ENCODE measurements around the gene RSL24D1. TPM values are rescaled to one million over a fixed set of nuclear protein-coding genes. Genes with fewer than 3 reads are reported as not detected.

RSL24D1 gene
- polyA plus RNA-seq, 4 donors: 42.7 to 79.3 (median 78.3) TPM

DNA sequence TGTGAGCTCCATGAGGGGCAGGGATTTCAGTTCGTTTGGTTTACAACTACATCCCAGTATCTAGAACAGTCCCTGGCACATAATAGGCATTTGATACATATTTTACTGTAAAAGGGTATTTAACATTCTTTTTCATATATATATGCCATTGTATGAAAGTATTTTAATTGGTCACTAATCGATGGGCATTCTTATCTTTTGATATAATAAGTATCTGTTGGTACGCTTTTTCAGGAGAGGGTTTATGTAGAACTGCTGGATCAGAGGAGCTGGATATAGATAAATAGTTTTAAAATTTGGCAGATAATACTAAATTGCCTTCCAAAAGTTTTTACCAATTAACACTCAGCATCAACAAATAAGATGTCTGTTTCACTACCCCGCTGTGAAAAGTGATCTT lies 978 bp upstream of the RSL24D1 start:
- FAIRE-seq: no peak
- Histone ChIP-seq H3K27ac (ENCODE audit: low read depth in 1 of 3, low read length in 2 of 3) (peak overlapping the region; percentile 88 to 95 (median 94)), H3K36me3 (ENCODE audit: control insufficient read depth in 3 of 3, insufficient read depth in 2 of 3, low read depth in 1 of 3, low read length in 3 of 3) (no peaks in the 10 kb centered on the region), H3K27me3 (ENCODE audit: control insufficient read depth in 3 of 3, insufficient read depth in 3 of 3, low read length in 3 of 3) (no peaks in the 10 kb centered on the region), H3K9me3 (ENCODE audit: control insufficient read depth in 2 of 2, insufficient read depth in 1 of 2, low read depth in 1 of 2, low read length in 1 of 2) (no peaks in the 10 kb centered on the region), H3K4me1 (ENCODE audit: control insufficient read depth in 3 of 3, insufficient read depth in 2 of 3, low read depth in 1 of 3, low read length in 2 of 3) (peaks cover 0 to 12% (median 4%) of the 10 kb centered on the region in 3 donors), H3K4me3 (ENCODE audit: low read depth in 1 of 3, low read length in 3 of 3) (peak overlapping the region in 2 of 3 donors; percentile 66 to 91)
- 27 to 53% (median 33%) methylated on average over 4 of the region's 4 CpGs for WGBS, 3 donors
- peak in 1 of 2 donors; percentile 4 for DNase-seq

DNA sequence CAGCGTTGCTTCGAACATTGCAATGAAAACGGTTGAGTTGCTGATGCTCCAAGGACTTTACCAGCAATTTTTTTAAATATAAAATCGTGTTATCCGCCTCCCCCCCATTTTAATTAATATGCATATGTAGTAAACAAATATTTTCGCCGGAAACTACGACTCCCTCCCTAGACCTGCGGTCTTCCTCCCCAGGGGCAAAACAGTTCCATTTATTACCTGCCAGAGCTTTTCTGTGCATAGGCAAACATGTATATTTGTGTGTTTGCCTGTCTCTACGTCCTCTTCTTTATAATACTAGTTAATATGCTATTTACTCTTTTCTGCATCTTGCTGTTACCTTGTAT lies 593 bp upstream of the RSL24D1 start:
- no peak for FAIRE-seq
- Histone ChIP-seq H3K4me3 (ENCODE audit: low read depth in 1 of 3, low read length in 3 of 3) (peak overlapping the region in 2 of 3 donors; percentile 66 to 91), H3K4me1 (ENCODE audit: control insufficient read depth in 3 of 3, insufficient read depth in 2 of 3, low read depth in 1 of 3, low read length in 2 of 3) (peaks cover 0 to 12% (median 4%) of the 10 kb centered on the region in 3 donors), H3K9me3 (ENCODE audit: control insufficient read depth in 2 of 2, insufficient read depth in 1 of 2, low read depth in 1 of 2, low read length in 1 of 2) (no peaks in the 10 kb centered on the region), H3K36me3 (ENCODE audit: control insufficient read depth in 3 of 3, insufficient read depth in 2 of 3, low read depth in 1 of 3, low read length in 3 of 3) (no peaks in the 10 kb centered on the region), H3K27me3 (ENCODE audit: control insufficient read depth in 3 of 3, insufficient read depth in 3 of 3, low read length in 3 of 3) (no peaks in the 10 kb centered on the region), H3K27ac (ENCODE audit: low read depth in 1 of 3, low read length in 2 of 3) (peak overlapping the region; percentile 88 to 95 (median 94))
- no peak for DNase-seq
- WGBS, 3 donors: 0% methylated on average over 10 of the region's 10 CpGs

GRCh38 chr15:55195996-55196395 lies 745 bp downstream of the RSL24D1 start:
- WGBS, 3 donors: 0 to 1% (median 0%) methylated on average over 9 of the region's 9 CpGs
- DNase-seq: peak in 1 of 2 donors; percentile 7
- H3K27ac ChIP-seq (ENCODE audit: low read depth in 1 of 3, low read length in 2 of 3): peak overlapping the region; percentile 75 to 95 (median 94)
- FAIRE-seq: no peak
- H3K27me3 ChIP-seq (ENCODE audit: control insufficient read depth in 3 of 3, insufficient read depth in 3 of 3, low read length in 3 of 3): no peaks in the 10 kb centered on the region
- H3K4me3 ChIP-seq (ENCODE audit: low read depth in 1 of 3, low read length in 3 of 3): peak overlapping the region; percentile 66 to 91 (median 74)
- H3K4me1 ChIP-seq (ENCODE audit: control insufficient read depth in 3 of 3, insufficient read depth in 2 of 3, low read depth in 1 of 3, low read length in 2 of 3): peaks cover 0 to 12% (median 4%) of the 10 kb centered on the region in 3 donors
- H3K36me3 ChIP-seq (ENCODE audit: control insufficient read depth in 3 of 3, insufficient read depth in 2 of 3, low read depth in 1 of 3, low read length in 3 of 3): peaks cover 0 to 2% (median 0%) of the 10 kb centered on the region in 3 donors
- no peaks in the 10 kb centered on the region for H3K9me3 ChIP-seq (ENCODE audit: control insufficient read depth in 2 of 2, insufficient read depth in 1 of 2, low read depth in 1 of 2, low read length in 1 of 2)

- DNase-seq: no peak
- Histone ChIP-seq H3K4me1 (ENCODE audit: control insufficient read depth in 3 of 3, insufficient read depth in 2 of 3, low read depth in 1 of 3, low read length in 2 of 3) (peaks cover 0 to 12% (median 4%) of the 10 kb centered on the region in 3 donors), H3K27me3 (ENCODE audit: control insufficient read depth in 3 of 3, insufficient read depth in 3 of 3, low read length in 3 of 3) (no peaks in the 10 kb centered on the region), H3K4me3 (ENCODE audit: low read depth in 1 of 3, low read length in 3 of 3) (no peak overlapping the region), H3K9me3 (ENCODE audit: control insufficient read depth in 2 of 2, insufficient read depth in 1 of 2, low read depth in 1 of 2, low read length in 1 of 2) (no peaks in the 10 kb centered on the region), H3K36me3 (ENCODE audit: control insufficient read depth in 3 of 3, insufficient read depth in 2 of 3, low read depth in 1 of 3, low read length in 3 of 3) (peaks cover 0 to 9% (median 0%) of the 10 kb centered on the region in 3 donors), H3K27ac (ENCODE audit: low read depth in 1 of 3, low read length in 2 of 3) (no peak overlapping the region)
- no peak for FAIRE-seq
Observed at GRCh38 chr15:55194256-55194655, 2.5 kb downstream of the RSL24D1 start.

DNA sequence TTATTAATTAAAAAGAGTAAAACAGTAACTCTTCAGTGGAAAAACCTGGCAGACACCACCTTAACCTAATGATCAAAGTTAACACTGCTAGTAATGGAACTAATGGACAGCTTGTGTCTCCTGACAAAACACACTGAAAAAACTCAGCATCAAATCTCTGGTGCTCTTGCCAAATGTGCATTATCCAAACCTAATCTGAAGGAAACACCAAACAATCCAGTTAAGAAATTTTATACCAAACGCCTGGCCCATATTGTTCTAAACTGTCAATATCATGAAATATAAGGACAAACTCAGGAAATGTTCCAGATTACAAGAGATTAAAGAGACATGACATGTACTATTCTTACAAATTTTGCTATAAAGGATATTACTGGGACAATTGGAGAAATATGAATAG lies 10.4 kb downstream of the RSL24D1 start:
- no peak overlapping the region for H3K4me3 ChIP-seq (ENCODE audit: low read depth in 1 of 3, low read length in 3 of 3)
- FAIRE-seq (no peak), DNase-seq (no peak)
- no peaks in the 10 kb centered on the region for H3K9me3 ChIP-seq (ENCODE audit: control insufficient read depth in 2 of 2, insufficient read depth in 1 of 2, low read depth in 1 of 2, low read length in 1 of 2)
- H3K4me1 ChIP-seq (ENCODE audit: control insufficient read depth in 3 of 3, insufficient read depth in 2 of 3, low read depth in 1 of 3, low read length in 2 of 3): no peaks in the 10 kb centered on the region
- no peak overlapping the region for H3K27ac ChIP-seq (ENCODE audit: low read depth in 1 of 3, low read length in 2 of 3)
- peaks cover 2 to 9% (median 9%) of the 10 kb centered on the region in 3 donors for H3K36me3 ChIP-seq (ENCODE audit: control insufficient read depth in 3 of 3, insufficient read depth in 2 of 3, low read depth in 1 of 3, low read length in 3 of 3)
- 76 to 89% (median 88%) methylated on average over 1 of the region's 1 CpG for WGBS, 3 donors
- H3K27me3 ChIP-seq (ENCODE audit: control insufficient read depth in 3 of 3, insufficient read depth in 3 of 3, low read length in 3 of 3): no peaks in the 10 kb centered on the region

DNA sequence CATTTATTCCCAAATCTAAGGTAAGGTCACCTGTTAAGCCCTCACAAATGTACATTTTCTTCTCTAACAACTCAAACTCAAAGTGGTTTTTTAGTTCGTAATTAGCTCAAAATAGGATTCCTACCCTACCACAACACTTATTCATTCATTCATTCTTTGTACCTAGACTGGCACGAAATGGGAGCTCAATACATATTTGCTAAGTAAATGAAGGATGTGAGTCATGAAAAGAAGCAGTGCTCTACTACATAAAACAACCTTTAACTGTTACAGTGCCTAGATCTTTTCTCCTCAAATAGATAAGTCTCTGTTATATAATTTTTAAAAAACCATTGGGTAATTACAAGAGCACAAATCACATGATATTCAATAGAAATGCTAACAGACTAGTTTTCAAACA lies 13.1 kb downstream of the RSL24D1 start:
- Histone ChIP-seq H3K4me1 (ENCODE audit: control insufficient read depth in 3 of 3, insufficient read depth in 2 of 3, low read depth in 1 of 3, low read length in 2 of 3) (no peaks in the 10 kb centered on the region), H3K27me3 (ENCODE audit: control insufficient read depth in 3 of 3, insufficient read depth in 3 of 3, low read length in 3 of 3) (no peaks in the 10 kb centered on the region), H3K4me3 (ENCODE audit: low read depth in 1 of 3, low read length in 3 of 3) (no peak overlapping the region), H3K9me3 (ENCODE audit: control insufficient read depth in 2 of 2, insufficient read depth in 1 of 2, low read depth in 1 of 2, low read length in 1 of 2) (no peaks in the 10 kb centered on the region), H3K36me3 (ENCODE audit: control insufficient read depth in 3 of 3, insufficient read depth in 2 of 3, low read depth in 1 of 3, low read length in 3 of 3) (peaks cover 2 to 14% (median 5%) of the 10 kb centered on the region in 3 donors), H3K27ac (ENCODE audit: low read depth in 1 of 3, low read length in 2 of 3) (no peak overlapping the region)
- WGBS, 3 donors: 89 to 91% (median 90%) methylated on average over 2 of the region's 2 CpGs
- DNase-seq (no peak), FAIRE-seq (no peak)

DNA sequence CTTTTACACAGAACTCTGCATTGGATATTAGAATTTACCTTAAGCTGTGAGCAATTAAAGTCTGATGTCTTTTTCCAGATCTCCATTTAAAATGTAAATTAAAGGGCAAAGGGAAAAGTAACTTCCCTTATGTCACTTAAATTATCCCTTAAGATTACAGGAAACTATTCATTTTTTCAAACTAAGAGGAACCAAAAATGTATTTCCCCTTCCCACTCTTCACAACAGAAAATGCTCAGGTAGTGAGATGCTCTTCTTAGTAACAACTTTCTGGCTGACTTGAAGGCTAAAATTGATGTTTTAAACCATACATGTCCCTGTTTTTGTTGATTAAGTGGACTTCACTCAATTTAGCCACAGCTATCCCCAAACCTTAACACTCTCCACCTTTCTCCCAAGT lies 17.6 kb downstream of the RSL24D1 start:
- no peaks in the 10 kb centered on the region for H3K27me3 ChIP-seq (ENCODE audit: control insufficient read depth in 3 of 3, insufficient read depth in 3 of 3, low read length in 3 of 3)
- no peaks in the 10 kb centered on the region for H3K4me1 ChIP-seq (ENCODE audit: control insufficient read depth in 3 of 3, insufficient read depth in 2 of 3, low read depth in 1 of 3, low read length in 2 of 3)
- H3K27ac ChIP-seq (ENCODE audit: low read depth in 1 of 3, low read length in 2 of 3): no peak overlapping the region
- no peak for FAIRE-seq
- no peak for DNase-seq
- peaks cover 2 to 17% (median 8%) of the 10 kb centered on the region in 3 donors for H3K36me3 ChIP-seq (ENCODE audit: control insufficient read depth in 3 of 3, insufficient read depth in 2 of 3, low read depth in 1 of 3, low read length in 3 of 3)
- H3K9me3 ChIP-seq (ENCODE audit: control insufficient read depth in 2 of 2, insufficient read depth in 1 of 2, low read depth in 1 of 2, low read length in 1 of 2): no peaks in the 10 kb centered on the region
- H3K4me3 ChIP-seq (ENCODE audit: low read depth in 1 of 3, low read length in 3 of 3): no peak overlapping the region

GRCh38 chr15:55170361-55170760 lies 26.4 kb downstream of the RSL24D1 start:
- WGBS, 3 donors: 55 to 71% (median 67%) methylated on average over 4 of the region's 4 CpGs
- Histone ChIP-seq H3K9me3 (ENCODE audit: control insufficient read depth in 2 of 2, insufficient read depth in 1 of 2, low read depth in 1 of 2, low read length in 1 of 2) (no peaks in the 10 kb centered on the region), H3K36me3 (ENCODE audit: control insufficient read depth in 3 of 3, insufficient read depth in 2 of 3, low read depth in 1 of 3, low read length in 3 of 3) (peaks cover 0 to 3% (median 0%) of the 10 kb centered on the region in 3 donors), H3K27ac (ENCODE audit: low read depth in 1 of 3, low read length in 2 of 3) (no peak overlapping the region), H3K4me3 (ENCODE audit: low read depth in 1 of 3, low read length in 3 of 3) (no peak overlapping the region), H3K4me1 (ENCODE audit: control insufficient read depth in 3 of 3, insufficient read depth in 2 of 3, low read depth in 1 of 3, low read length in 2 of 3) (no peaks in the 10 kb centered on the region), H3K27me3 (ENCODE audit: control insufficient read depth in 3 of 3, insufficient read depth in 3 of 3, low read length in 3 of 3) (no peaks in the 10 kb centered on the region)
- no peak for FAIRE-seq
- no peak for DNase-seq

- Histone ChIP-seq H3K9me3 (ENCODE audit: control insufficient read depth in 2 of 2, insufficient read depth in 1 of 2, low read depth in 1 of 2, low read length in 1 of 2) (no peaks in the 10 kb centered on the region), H3K4me3 (ENCODE audit: low read depth in 1 of 3, low read length in 3 of 3) (no peak overlapping the region), H3K27ac (ENCODE audit: low read depth in 1 of 3, low read length in 2 of 3) (no peak overlapping the region), H3K4me1 (ENCODE audit: control insufficient read depth in 3 of 3, insufficient read depth in 2 of 3, low read depth in 1 of 3, low read length in 2 of 3) (no peaks in the 10 kb centered on the region), H3K36me3 (ENCODE audit: control insufficient read depth in 3 of 3, insufficient read depth in 2 of 3, low read depth in 1 of 3, low read length in 3 of 3) (no peaks in the 10 kb centered on the region), H3K27me3 (ENCODE audit: control insufficient read depth in 3 of 3, insufficient read depth in 3 of 3, low read length in 3 of 3) (no peaks in the 10 kb centered on the region)
- WGBS, 3 donors: 71 to 74% (median 73%) methylated on average over 11 of the region's 11 CpGs
- FAIRE-seq (no peak), DNase-seq (peak; percentile 61 to 68)
Observed at GRCh38 chr15:55168350-55168974, 28.3 kb downstream of the RSL24D1 start.
